HG03460 (cell line): ENCODE data around the gene VN1R4.
"Not testable (repeated sequence)": the region's sequence is repeated elsewhere in the genome, so short reads cannot be mapped to it uniquely, and the experiment has no call there.

Source experiments
- ATAC-seq: cut with Tn5 transposase; IDR thresholded peaks from one replicate; pipeline ENCODE4 v1.9.1; 2021; ENCODE audit not compliant: unreplicated experiment

Gene VN1R4, protein sequence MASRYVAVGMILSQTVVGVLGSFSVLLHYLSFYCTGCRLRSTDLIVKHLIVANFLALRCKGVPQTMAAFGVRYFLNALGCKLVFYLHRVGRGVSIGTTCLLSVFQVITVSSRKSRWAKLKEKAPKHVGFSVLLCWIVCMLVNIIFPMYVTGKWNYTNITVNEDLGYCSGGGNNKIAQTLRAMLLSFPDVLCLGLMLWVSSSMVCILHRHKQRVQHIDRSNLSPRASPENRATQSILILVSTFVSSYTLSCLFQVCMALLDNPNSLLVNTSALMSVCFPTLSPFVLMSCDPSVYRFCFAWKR

DNA sequence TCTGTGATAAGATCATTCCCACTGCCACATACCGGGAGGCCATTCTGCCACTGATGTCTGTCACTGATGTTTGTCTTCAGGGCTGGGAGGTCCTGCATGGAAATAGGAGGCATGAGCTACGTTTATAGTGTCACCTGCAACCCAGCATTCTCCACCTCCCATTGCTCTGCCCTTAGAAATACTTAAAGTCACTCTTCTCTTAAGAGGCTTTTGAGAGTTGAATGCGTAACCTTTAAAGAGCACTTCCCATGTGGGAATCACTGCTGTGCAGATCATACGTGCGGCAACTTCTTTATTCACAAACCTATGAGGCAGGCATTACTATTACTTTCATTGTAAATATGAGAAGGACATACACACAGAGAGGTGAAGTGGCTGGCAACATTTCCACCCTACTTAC lies at the start of gene VN1R4:
TSS of gene VN1R4 (minus strand) at position 101 of the 400 bp plus-strand sequence. CDS start at position 43, 58 bp downstream.
- ATAC-seq = not testable (repeated sequence)

DNA sequence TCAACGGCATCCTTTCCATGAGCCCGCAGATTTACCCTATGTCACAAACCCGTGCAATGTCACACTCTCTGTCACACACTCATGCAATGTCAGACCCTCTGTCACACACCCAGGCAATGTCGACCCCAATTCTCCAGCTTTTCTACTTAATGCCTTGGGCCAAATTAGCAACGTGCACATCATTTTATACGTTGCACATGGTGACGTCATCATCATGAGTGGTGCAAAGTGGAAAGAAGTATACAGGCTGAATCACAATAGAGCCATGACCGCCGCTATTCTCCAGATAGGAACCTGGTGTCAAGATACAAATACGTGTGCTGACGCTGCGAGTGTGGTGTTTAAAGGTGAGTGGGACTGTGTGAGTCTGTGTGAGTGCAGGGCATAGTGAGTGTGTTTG lies 44.4 kb upstream of the VN1R4 start:
- no peak for ATAC-seq

DNA sequence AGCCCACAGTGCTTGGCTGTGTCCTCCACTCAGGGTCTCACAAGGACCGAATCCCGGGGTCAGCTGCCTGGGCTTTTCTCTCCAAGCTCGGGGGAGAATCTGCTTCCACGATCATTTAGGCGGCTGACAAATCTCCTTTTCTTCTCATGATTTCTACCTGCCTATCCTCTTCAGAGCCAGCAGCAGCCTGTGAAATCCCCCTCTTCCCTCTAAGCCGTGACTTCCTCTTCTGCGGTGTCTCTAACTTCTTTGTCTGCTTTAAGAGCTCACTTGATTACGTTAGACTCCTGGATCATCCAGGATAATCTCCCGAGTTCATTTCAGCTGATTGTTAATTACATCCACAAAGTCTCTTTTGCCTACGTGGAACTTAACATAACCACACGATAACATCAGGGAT lies 43.5 kb upstream of the VN1R4 start:
- ATAC-seq = no peak

DNA sequence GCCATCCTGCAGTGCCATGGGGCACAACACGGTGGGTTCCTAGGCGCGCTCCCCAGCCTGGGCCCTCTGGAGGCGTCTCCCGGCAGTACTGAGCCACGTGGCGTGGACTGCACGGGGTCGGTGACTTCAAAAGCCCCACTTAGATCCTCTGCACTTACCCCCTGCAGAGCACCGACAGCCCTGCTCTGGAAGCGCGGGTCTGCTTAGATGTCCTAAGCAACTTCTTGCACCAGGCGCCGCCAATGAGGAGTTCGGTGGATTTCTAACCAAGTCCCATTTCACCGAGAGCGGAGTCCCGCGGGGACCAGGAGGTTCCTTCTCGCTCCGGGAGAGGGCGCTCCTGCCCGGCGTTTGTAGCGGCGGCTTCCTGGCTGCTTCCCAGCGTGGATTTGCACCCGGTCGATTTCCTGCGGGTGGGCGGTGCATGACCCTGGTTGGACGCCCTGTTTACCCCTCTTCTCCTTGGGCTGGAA lies 40.9 kb upstream of the VN1R4 start:
- no peak for ATAC-seq

DNA sequence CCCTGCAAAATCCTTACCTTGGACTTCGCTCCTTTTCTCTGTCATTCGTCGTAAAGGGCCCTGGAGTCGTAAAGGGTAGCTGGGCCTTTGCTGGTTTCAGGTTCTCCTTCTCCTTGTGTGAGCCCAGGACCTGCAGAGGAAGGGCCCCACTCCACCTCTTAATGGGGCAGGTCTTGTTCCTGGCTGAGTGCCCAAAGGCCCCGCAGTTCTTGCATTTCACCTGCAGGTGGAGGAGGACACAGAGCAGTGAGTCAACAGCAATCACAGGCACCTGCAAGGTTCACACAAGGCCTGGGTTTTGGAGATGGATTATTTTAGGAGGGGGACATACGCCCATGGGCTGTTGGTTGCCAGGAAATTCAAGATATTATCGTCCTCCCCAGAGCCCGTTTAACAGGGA lies 33.8 kb upstream of the VN1R4 start:
- ATAC-seq = not testable (repeated sequence)

DNA sequence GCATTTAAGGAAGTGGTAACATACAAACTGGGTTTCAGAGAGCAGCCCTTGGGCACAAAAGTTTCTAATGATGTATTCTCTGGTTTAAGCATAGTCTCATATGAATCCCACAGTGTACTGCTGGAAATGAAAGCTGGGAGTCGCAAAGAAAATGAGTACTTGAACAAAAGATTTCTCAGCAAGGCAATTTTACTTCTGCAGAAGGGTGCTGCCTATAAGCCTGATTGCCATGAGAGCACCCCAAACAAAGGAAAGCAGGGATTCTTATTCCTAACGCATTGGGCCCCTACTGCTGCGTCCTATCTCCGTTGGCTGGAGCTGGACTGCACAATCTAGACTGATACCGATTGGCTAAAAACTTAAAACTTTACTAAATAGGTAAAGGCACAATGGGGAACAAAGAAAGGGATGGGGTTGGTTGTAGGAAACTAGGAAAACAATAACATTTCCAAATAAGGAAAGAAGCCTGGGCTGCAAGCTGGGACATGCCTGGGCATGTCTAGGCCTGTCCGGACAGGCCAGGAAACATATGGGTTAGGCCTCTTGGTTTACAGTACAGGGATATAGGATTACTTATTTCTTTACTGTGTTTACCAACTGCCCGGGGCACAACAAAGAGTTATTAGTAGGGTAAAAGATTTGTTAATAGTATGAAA lies 27.4 kb upstream of the VN1R4 start:
- no peak for ATAC-seq

DNA sequence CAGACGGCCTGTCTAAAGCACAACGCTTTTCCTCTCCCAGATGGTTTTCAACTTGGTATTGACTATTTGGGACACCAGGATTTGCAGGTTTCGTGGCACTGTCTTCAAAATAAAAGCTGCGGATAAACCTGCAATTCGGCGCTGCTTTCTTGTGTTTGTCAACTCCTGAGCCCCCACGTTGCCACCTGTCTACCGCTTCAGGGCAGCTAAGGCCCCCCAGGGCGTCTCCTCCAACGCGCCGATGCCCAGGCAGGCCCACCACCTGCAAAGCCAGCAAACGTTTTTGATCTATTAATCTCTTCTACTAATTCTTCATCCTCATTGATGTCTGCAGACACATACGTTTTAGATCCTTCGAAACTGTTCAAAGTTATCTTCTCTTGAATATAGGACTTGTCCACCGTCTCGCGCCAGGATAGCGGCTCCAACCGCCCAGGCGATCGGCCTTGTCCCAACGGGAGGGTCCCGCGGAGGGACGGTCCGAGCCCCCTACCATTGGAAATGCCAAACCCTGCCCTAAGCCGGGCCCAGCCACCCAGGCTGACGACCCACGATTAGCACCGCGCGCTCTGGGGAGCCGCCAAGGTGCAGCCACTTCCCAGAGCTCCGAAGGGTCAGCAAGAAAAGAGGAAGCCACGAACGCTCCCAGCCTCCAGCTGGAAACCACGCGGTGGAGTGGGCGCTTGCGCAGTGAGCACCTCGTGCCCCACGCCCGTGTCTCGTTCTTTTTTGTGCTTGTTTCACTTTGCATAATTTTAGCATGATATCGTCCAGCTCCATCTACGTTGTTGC lies 23.4 kb upstream of the VN1R4 start:
- ATAC-seq = no peak

DNA sequence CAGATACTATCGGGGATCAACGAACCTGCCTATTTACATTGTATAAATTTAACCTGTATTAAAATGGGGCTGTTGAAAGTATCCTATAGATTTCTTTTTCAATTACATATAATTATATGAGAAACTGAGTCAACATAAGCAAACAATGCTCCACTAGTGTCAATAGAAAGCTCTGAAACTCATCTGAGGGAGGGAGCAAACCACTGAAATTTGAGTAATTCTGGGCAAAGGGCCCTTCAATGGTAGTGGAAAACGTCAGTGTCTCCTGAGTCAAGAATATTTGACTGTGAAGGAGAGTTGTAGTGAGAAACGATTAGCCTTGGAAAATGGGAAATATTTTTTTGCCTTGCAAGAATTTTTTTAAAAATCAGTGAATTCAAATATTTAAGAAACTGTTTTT lies 17.6 kb upstream of the VN1R4 start:
- ATAC-seq = no peak

DNA sequence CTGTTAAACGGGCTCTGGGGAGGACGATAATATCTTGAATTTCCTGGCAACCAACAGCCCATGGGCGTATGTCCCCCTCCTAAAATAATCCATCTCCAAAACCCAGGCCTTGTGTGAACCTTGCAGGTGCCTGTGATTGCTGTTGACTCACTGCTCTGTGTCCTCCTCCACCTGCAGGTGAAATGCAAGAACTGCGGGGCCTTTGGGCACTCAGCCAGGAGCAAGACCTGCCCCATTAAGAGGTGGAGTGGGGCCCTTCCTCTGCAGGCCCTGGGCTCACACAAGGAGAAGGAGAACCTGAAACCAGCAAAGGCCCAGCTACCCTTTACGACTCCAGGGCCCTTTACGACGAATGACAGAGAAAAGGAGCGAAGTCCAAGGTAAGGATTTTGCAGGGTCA lies 14.4 kb upstream of the VN1R4 start:
- ATAC-seq = not testable (repeated sequence)

DNA sequence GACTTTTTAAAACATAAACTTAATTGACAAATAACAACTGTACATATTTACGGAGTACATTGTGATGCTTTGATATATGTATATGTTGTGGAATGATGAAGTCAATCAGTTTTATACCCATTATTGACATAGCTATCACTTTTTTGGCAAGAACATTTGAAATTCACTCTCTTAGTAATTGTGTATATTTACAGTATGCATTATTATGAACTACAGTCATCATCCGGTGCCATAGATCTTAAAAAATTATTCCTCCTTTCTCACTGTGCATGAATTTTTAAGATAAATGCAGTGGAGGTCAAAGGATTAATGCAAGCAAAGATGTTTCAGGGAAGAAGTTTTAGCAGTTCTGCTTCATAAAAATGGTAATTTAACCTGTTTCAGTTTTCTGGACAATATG lies 8.0 kb upstream of the VN1R4 start:
- ATAC-seq = no peak

DNA sequence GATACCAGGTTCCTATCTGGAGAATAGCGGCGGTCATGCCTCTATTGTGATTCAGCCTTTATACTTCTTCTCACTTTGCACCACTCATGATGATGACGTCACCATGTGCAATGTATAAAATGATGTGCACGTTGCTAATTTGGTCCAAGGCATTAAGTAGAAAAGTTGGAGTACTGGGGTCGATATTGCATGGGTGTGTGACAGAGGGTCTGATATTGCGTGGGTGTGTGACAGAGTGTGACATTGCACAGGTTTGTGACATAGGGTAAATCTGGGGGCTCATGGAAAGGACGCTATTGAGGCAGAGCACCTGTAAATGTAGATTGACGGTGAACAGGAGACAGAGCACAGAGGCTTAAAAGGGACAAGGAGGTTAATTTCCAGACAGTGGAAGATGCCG lies 4.5 kb upstream of the VN1R4 start:
- ATAC-seq = no peak

DNA sequence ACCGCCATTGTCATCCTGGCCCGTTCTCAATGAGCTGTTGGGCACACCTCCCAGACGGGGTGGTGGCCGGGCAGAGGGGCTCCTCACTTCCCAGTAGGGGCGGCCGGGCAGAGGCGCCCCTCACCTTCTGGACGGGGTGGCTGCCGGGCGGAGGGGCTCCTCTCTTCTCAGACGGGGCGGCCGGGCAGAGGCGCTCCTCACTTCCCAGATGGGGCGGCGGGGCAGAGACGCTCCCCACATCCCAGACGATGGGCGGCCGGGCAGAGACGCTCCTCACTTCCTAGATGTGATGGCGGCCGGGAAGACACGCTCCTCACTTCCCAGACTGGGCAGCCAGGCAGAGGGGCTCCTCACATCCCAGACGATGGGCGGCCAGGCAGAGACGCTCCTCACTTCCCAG lies 2.3 kb upstream of the VN1R4 start:
- ATAC-seq = not testable (repeated sequence)

DNA sequence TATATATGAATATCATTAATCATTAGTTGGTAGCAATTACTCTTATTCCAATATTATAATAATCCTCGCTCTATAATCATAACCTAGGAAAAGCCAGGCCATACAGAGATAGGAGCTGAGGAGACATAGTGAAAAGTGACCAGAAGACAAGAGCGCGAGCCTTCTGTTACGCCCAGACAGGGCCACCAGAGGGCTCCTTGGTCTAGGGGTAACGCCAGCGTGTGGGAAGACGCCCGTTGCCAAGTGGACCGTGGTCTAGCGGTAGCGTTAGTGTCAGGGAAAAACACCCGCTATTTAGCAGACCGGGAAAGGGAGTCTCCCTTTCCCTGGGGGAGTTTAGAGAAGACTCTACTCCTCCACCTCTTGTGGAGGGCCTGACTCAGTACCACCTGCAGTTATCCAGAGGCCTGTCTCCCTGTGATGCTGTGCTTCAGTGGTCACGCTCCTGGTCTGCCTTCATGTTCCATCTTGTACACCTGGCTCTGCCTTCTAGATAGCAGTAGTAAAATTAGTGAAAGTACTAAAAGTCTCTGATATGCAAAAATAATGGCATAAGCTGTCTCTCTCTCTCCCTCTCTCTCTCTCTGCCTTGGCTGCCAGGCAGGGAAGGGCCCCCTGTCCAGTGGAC lies 9.7 kb downstream of the VN1R4 start, which contains the start of gene VN1R2:
TSS of gene VN1R2 (plus strand) at position 578 of the 628 bp plus-strand sequence. CDS start 84 bp downstream, outside the sequence.
- not testable (repeated sequence) for ATAC-seq

DNA sequence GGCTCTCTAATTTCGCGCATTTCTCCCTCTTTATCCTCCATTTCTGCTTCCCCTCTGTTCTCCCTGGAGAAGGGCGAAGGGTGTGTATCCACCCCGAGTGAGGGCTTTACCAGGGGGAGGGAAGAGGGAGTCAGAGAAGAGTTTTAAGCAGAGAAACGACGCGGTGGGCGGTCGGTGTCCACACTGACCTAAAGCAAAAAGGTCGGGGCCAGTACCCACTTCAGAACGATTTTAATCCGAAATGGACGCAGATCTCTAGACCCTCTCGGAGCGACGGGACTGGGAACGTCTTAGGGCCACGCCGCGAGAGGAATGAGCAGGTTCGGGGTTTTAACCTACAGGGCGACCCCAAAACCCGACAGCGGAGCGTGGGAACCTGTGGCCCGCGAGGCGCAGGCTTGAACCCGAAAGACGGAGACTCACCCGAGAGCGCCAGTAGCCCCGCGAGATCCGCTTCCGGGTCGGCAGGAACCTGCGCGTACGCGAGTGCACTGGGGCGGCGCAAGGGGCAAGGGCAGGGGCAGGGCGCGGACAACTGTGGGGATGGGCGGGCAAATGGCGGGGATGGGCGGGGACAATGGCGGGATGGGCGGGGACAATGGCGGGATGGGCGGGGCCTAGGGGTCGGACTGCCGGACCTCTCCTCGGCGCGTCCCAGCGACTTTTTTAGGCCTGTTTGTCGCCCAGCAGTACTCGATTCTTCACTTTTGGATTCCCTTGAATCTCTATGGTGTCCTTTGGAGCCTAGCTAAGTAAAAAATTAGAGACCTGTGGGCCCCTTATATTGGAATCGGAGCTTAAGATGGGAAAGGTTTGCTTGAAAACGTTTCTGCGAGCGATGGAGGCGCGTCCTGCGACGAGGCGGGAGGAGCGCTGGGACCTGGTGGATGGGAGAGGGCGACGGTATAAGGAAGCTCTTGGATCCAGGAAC lies 12.8 kb downstream of the VN1R4 start, which contains the start of gene ZNF677:
TSS of gene ZNF677 (minus strand) at position 463 of the 931 bp plus-strand sequence. CDS start 3,323 bp downstream, outside the sequence.
- no peak for ATAC-seq

DNA sequence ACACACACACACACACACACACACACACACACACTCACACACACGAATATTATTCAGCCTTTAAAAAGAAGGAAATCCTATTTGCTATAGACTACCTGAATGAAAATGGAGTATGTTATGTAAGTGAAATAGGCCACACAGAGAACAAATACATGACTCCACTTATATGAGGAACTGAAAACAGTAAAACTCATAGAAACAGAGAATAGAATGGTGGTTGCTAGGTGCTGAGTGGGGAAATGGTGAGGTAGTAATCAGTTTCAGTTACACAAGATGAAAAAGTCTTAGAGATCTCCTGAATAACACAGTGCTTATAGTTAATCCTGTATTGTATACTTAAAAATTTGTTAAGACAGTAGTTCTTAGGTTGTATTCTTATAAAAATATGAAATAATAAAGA lies 21.0 kb downstream of the VN1R4 start:
- ATAC-seq = no peak

DNA sequence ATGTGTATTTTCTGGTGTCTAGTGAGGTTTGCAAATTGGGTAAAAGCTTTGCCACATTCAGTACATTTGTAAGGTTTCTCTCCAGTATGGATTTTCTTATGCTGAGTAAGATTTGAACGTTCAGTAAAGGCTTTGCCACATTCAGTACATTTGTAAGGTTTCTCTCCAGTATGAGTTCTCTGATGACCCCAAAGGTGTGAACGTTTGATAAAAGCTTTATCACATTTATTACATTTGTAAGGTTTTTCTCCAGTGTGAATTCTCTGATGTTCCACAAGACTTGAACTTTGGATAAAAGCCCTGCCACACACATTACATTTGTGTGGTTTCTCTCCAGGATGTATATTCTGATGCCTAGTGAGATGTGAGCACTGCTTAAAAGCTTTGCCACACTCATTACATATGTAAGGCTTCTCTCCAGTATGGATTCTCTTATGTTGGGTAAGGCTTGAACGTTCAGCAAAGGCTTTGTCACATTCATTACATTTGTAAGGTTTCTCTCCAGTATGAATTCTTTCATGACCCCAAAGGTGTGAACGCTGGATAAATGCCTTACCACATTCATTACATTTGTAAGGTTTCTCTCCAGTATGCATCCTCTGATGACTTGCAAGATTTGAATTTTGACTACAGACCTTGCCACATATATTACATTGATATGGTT lies 30.3 kb downstream of the VN1R4 start:
- no peak for ATAC-seq

DNA sequence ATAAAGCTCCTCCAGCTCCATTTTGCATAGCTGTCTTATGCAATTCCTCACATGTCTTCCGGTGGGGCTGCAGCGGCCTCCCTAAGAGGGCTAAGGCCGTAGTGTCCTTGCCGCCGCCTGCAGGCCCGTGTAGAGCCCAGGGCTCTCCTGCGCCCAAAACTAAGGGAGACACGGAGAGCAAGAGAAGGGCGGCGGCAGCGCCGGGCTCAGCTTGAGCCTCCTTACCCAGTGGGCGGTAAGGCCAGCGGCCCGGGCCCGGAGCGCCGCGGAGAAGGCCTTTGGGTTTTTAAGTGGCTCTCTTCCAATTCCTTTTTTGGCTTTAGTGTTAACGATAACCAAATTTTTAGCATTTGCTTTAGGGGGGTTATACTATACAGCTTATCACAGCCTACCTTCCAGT lies 42.9 kb downstream of the VN1R4 start:
- no peak for ATAC-seq

DNA sequence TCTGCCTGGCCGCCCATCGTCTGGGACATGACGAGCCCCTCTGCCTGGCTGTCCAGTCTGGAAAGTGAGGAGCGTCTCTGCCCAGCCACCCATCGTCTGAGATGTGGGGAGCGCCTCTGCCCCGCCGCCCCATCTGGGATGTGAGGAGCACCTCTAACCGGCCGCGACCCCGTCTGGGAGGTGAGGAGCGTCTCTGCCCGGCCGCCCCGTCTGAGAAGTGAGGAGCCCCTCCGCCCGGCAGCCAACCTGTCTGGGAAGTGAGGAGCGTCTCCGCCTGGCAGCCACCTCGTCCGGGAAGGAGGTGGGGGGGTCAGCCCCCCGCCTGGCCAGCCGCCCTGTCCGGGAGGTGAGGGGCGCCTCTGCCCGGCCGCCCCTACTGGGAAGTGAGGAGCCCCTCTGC lies 44.8 kb downstream of the VN1R4 start:
- not testable (repeated sequence) for ATAC-seq
